ENCODE measurements around the gene MYH11. TPM values are rescaled to one million over a fixed set of nuclear protein-coding genes. Genes with fewer than 3 reads are reported as not detected.

MYH11 gene
- total RNA-seq, 1 experiment from 2014 or later: not detected

DNA sequence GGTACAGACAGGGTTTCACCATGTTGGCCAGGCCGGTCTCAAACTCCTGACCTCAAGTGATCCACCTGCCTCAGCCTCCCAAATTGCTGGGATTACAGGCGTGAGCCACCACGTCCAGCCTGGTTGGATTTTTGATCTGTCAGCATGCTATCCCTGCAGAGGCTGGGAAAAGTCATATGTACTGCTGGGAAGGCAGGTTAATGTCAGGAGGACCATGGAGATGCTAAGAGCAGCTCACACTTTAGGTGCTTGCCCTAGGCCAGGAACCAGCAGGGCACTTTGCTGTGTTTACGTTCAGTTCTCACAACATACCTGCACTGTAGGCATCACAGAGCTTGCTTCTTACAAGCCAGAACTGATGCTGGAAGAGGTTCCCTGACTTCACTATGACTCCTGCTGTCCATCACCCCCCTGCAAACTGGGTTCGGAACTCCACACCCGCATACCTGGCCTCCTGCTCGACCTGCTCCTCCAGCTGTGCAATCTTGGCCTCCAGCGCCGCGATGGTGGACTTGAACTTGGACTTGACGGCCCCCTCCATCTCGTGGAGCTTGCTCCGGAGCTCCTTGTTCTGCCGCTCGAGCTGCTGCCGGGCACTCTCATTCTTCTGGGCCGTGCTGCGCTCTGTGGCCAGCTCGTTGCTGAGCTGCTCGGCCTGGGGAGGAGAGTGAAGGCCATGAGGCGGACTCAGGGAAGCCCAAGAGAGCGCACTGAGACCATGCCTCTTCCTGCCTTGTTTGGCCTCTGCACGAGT, 140.0 kb downstream of the MYH11 start:
- Histone ChIP-seq H3K4me1 (no peaks in the 10 kb centered on the region), H3K36me3 (ENCODE audit: control insufficient read depth, insufficient read depth, low read length) (no peaks in the 10 kb centered on the region; the same call in 1 of the 2 replicates), H3K4me3 (ENCODE audit: low read depth, low read length) (no peak overlapping the region), H3K27me3 (replicated peaks; ENCODE audit: control insufficient read depth, insufficient read depth, low read length) (no peaks in the 10 kb centered on the region), H3K9me3 (no peaks in the 10 kb centered on the region)
- Mint-ChIP-seq H3K4me1 (ENCODE audit: low read depth, unreplicated experiment) (no peaks in the 10 kb centered on the region), H3K27ac (ENCODE audit: unreplicated experiment) (no peak overlapping the region), H3K27me3 (ENCODE audit: insufficient read depth, unreplicated experiment) (no peaks in the 10 kb centered on the region), H3K9me3 (ENCODE audit: unreplicated experiment) (no peaks in the 10 kb centered on the region), H3K36me3 (ENCODE audit: insufficient read depth, unreplicated experiment) (peaks cover 27% of the 10 kb centered on the region), H3K4me3 (ENCODE audit: unreplicated experiment) (no peak overlapping the region)
- POLR2A ChIA-PET: no interaction called here
- DNase-seq: no peak
- BruUV-seq (replicated peaks): no TSS peak
- intact Hi-C loops (cut with micrococcal nuclease; ENCODE audit: unreplicated experiment): no loop called here
- no peak for TF ChIP-seq CTCF (IDR thresholded peaks at IDR 0.05; ENCODE audit: insufficient read depth in 1 of 2, low read depth in 1 of 2, low read length in 1 of 2, severe bottlenecking in 1 of 2, unreplicated experiment in 1 of 2)
- CTCF ChIA-PET: no interaction called here

GRCh38 chr16:15715221-15715620, 141.6 kb downstream of the MYH11 start:
- Mint-ChIP-seq H3K4me3 (ENCODE audit: unreplicated experiment) (no peak overlapping the region), H3K27ac (ENCODE audit: unreplicated experiment) (no peak overlapping the region), H3K9me3 (ENCODE audit: unreplicated experiment) (no peaks in the 10 kb centered on the region), H3K36me3 (ENCODE audit: insufficient read depth, unreplicated experiment) (peaks cover 20% of the 10 kb centered on the region), H3K4me1 (ENCODE audit: low read depth, unreplicated experiment) (no peaks in the 10 kb centered on the region), H3K27me3 (ENCODE audit: insufficient read depth, unreplicated experiment) (no peaks in the 10 kb centered on the region)
- no peak for TF ChIP-seq CTCF (IDR thresholded peaks at IDR 0.05; ENCODE audit: insufficient read depth in 1 of 2, low read depth in 1 of 2, low read length in 1 of 2, severe bottlenecking in 1 of 2, unreplicated experiment in 1 of 2)
- Histone ChIP-seq H3K4me1 (no peaks in the 10 kb centered on the region), H3K4me3 (ENCODE audit: low read depth, low read length) (no peak overlapping the region), H3K36me3 (ENCODE audit: control insufficient read depth, insufficient read depth, low read length) (no peaks in the 10 kb centered on the region; the same call in 1 of the 2 replicates), H3K27me3 (replicated peaks; ENCODE audit: control insufficient read depth, insufficient read depth, low read length) (no peaks in the 10 kb centered on the region), H3K9me3 (no peaks in the 10 kb centered on the region)
- DNase-seq: no peak
- intact Hi-C loops (cut with micrococcal nuclease; ENCODE audit: unreplicated experiment): no loop called here
- BruUV-seq (replicated peaks): no TSS peak
- POLR2A ChIA-PET: no interaction called here
- CTCF ChIA-PET: no interaction called here

DNA sequence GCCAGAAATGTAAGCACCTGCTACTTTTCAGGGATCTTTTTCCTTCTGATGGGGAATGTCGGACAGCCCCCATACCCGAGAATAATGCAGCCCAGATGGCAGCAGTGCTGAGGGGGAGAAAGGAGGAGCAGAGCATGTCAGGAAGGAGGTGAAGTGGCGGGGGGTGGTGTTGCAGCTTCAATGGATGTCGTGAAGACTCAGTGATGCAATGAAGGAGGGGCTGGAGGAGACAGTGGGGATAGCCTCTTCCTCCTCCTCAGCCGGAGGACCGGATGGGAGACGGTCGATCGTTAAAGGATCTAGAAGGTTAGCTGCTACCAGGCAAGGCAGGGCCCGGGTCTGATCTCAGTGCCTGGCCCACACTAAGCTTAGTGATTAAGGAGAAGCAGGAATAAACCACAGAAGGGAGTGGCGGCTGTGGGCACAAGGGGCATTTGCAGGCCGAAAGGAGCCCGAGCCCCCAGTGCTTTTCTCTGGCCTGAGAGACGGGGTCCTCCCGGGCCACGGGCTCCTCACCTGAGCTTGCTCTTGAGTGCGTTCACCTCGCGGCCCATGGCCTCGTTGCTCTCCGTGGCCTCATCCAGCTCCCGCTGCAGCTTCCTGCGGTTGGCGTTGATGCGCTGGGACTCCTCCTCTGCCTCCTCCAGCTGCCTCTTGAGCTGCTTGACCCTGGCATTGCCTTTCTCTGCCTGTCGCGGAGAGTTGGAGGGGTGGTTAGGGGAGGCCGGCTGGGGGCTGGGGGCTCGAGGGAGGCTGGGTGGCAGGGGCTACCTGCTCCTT, 142.2 kb downstream of the MYH11 start:
- Mint-ChIP-seq H3K36me3 (ENCODE audit: insufficient read depth, unreplicated experiment) (peaks cover 18% of the 10 kb centered on the region), H3K27me3 (ENCODE audit: insufficient read depth, unreplicated experiment) (no peaks in the 10 kb centered on the region), H3K27ac (ENCODE audit: unreplicated experiment) (peak overlapping the region; percentile 63), H3K9me3 (ENCODE audit: unreplicated experiment) (no peaks in the 10 kb centered on the region), H3K4me1 (ENCODE audit: low read depth, unreplicated experiment) (no peaks in the 10 kb centered on the region), H3K4me3 (ENCODE audit: unreplicated experiment) (no peak overlapping the region)
- H3K4me3 ChIP-seq (ENCODE audit: low read depth, low read length): no peak overlapping the region
- BruUV-seq (replicated peaks): no TSS peak
- TF ChIP-seq CTCF (IDR thresholded peaks at IDR 0.05; ENCODE audit: insufficient read depth in 1 of 2, low read depth in 1 of 2, low read length in 1 of 2, severe bottlenecking in 1 of 2, unreplicated experiment in 1 of 2): no peak
- intact Hi-C loops (cut with micrococcal nuclease; ENCODE audit: unreplicated experiment): no loop called here
- no peaks in the 10 kb centered on the region for H3K27me3 ChIP-seq (replicated peaks; ENCODE audit: control insufficient read depth, insufficient read depth, low read length)
- DNase-seq: no peak
- CTCF ChIA-PET: no interaction called here
- H3K4me1 ChIP-seq: no peaks in the 10 kb centered on the region
- H3K36me3 ChIP-seq (ENCODE audit: control insufficient read depth, insufficient read depth, low read length): no peaks in the 10 kb centered on the region; the same call in 1 of the 2 replicates
- POLR2A ChIA-PET: no interaction called here
- H3K9me3 ChIP-seq: no peaks in the 10 kb centered on the region

Measured in Caco-2 (cell line).